ENCODE data around the gene GAB3.
"Not testable (repeated sequence)": the region's sequence is repeated elsewhere in the genome, so short reads cannot be mapped to it uniquely, and the experiment has no call there.

The GAB3 gene

GRCh38 chrX:154658957-154659356 lies 91.9 kb downstream of the GAB3 start:
- DNase-seq (ENCODE audit: low read depth in 2 of 2, low spot score in 1 of 2) = no peak

- DNase-seq (ENCODE audit: low read depth in 2 of 2, low spot score in 1 of 2) = no peak
These were observed 92.7 kb downstream of the GAB3 start for GRCh38 chrX:154658187-154658586.

GRCh38 chrX:154657226-154657805 lies 93.6 kb downstream of the GAB3 start:
- DNase-seq (ENCODE audit: low read depth in 2 of 2, low spot score in 1 of 2) = no peak

- no peak for DNase-seq (ENCODE audit: low read depth in 2 of 2, low spot score in 1 of 2)
These were observed 95.1 kb downstream of the GAB3 start for GRCh38 chrX:154655786-154656185.

GRCh38 chrX:154655346-154655745 lies 95.5 kb downstream of the GAB3 start:
- DNase-seq (ENCODE audit: low read depth in 2 of 2, low spot score in 1 of 2) = no peak

- DNase-seq (ENCODE audit: low read depth in 2 of 2, low spot score in 1 of 2) = no peak
These were observed 96.0 kb downstream of the GAB3 start for GRCh38 chrX:154654925-154655324.

- no peak for DNase-seq (ENCODE audit: low read depth in 2 of 2, low spot score in 1 of 2)
These were observed 96.5 kb downstream of the GAB3 start for GRCh38 chrX:154654372-154654771.

- not testable (repeated sequence) for DNase-seq (ENCODE audit: low read depth in 2 of 2, low spot score in 1 of 2)
These were observed 97.5 kb downstream of the GAB3 start, which contains the start of gene CTAG2 for GRCh38 chrX:154653413-154653812. CTAG2 (minus strand) TSS chrX:154653579; CDS start chrX:154653515, 64 bp downstream.

GRCh38 chrX:154653048-154653401 lies 97.9 kb downstream of the GAB3 start:
- no peak for DNase-seq (ENCODE audit: low read depth in 2 of 2, low spot score in 1 of 2)

GRCh38 chrX:154652311-154653047 lies 98.4 kb downstream of the GAB3 start:
- DNase-seq (ENCODE audit: low read depth in 2 of 2, low spot score in 1 of 2) = no peak

- no peak for DNase-seq (ENCODE audit: low read depth in 2 of 2, low spot score in 1 of 2)
These were observed 100.7 kb downstream of the GAB3 start for GRCh38 chrX:154650221-154650510.

- no peak for DNase-seq (ENCODE audit: low read depth in 2 of 2, low spot score in 1 of 2)
These were observed 101.2 kb downstream of the GAB3 start for GRCh38 chrX:154649503-154650220.

- DNase-seq (ENCODE audit: low read depth in 2 of 2, low spot score in 1 of 2) = no peak
These were observed 101.9 kb downstream of the GAB3 start for GRCh38 chrX:154648931-154649330.

- DNase-seq (ENCODE audit: low read depth in 2 of 2, low spot score in 1 of 2) = not testable (repeated sequence)
These were observed 105.0 kb downstream of the GAB3 start for GRCh38 chrX:154645745-154646378.

- not testable (repeated sequence) for DNase-seq (ENCODE audit: low read depth in 2 of 2, low spot score in 1 of 2)
These were observed 107.2 kb downstream of the GAB3 start for GRCh38 chrX:154643708-154644107.

GRCh38 chrX:154641740-154642139 lies 109.1 kb downstream of the GAB3 start:
- DNase-seq (ENCODE audit: low read depth in 2 of 2, low spot score in 1 of 2) = not testable (repeated sequence)

GRCh38 chrX:154633661-154634060 lies 117.2 kb downstream of the GAB3 start:
- not testable (repeated sequence) for DNase-seq (ENCODE audit: low read depth in 2 of 2, low spot score in 1 of 2)

GRCh38 chrX:154630949-154631348 lies 119.9 kb downstream of the GAB3 start:
- not testable (repeated sequence) for DNase-seq (ENCODE audit: low read depth in 2 of 2, low spot score in 1 of 2)

- DNase-seq (ENCODE audit: low read depth in 2 of 2, low spot score in 1 of 2) = not testable (repeated sequence)
These were observed 121.9 kb downstream of the GAB3 start for GRCh38 chrX:154628960-154629359.

Measured in stimulated activated CD8-positive, alpha-beta memory T cell treated with anti-CD3 and anti-CD28 coated beads, Interleukin-4, amount 100 ng/mL, for 4 hours (primary cell).